Trophoblast cell (in vitro differentiated cells and primary cell): ENCODE measurements around the gene SND1.

Source experiments
- DNase-seq, 2 donors: peaks; one replicate each; pipeline ENCODE4 v3.0.0-alpha.2; 2016
- H2AFZ ChIP-seq: 2 replicates; pipeline ENCODE4 v1.6.1; 2013; ENCODE audit warnings: low read length, moderate library complexity, mild to moderate bottlenecking; ENCODE audit not compliant: insufficient read depth, poor library complexity
- H2AK5ac ChIP-seq: 2 replicates; pipeline ENCODE4 v1.6.1; 2013; ENCODE audit warnings: mild to moderate bottlenecking, low read length
- H2BK120ac ChIP-seq: 2 replicates; pipeline ENCODE4 v1.6.1; 2013; ENCODE audit warnings: low read length, mild to moderate bottlenecking, moderate library complexity; ENCODE audit not compliant: insufficient read depth, poor library complexity
- H2BK12ac ChIP-seq: 2 replicates; pipeline ENCODE4 v1.6.1; 2013; ENCODE audit warnings: mild to moderate bottlenecking, low read length, moderate library complexity
- H2BK5ac ChIP-seq: 2 replicates; pipeline ENCODE4 v1.6.1; 2013; ENCODE audit warnings: low read length, low read depth, moderate library complexity, mild to moderate bottlenecking; ENCODE audit not compliant: poor library complexity
- H3K14ac ChIP-seq: 2 replicates; pipeline ENCODE4 v1.6.1; 2013; ENCODE audit warnings: mild to moderate bottlenecking, low read length
- H3K18ac ChIP-seq: 2 replicates; pipeline ENCODE4 v1.6.1; 2013; ENCODE audit warnings: mild to moderate bottlenecking, low read length
- H3K23ac ChIP-seq: 2 replicates; pipeline ENCODE4 v1.6.1; 2013; ENCODE audit warnings: low read length
- H3K27ac ChIP-seq: 2 replicates; pipeline ENCODE4 v1.5.1; 2013; ENCODE audit warnings: low read depth, mild to moderate bottlenecking, inconsistent platforms, low read length, moderate library complexity
- H3K27me3 ChIP-seq: 2 replicates; pipeline ENCODE4 v1.6.1; 2013; ENCODE audit warnings: inconsistent platforms, mild to moderate bottlenecking, low read length, moderate library complexity; ENCODE audit not compliant: insufficient read depth
- H3K36me3 ChIP-seq, 2 experiments: 1 replicate in 1 of 2; 2 replicates in 1 of 2; pipeline ENCODE4 v1.6.1; 2013; ENCODE audit warnings: low read length in 2 of 2, mild to moderate bottlenecking in 2 of 2, moderate library complexity in 1 of 2; ENCODE audit not compliant: insufficient read depth in 2 of 2, control insufficient read depth in 1 of 2
- H3K4ac ChIP-seq: 2 replicates; pipeline ENCODE4 v1.6.1; 2013; ENCODE audit warnings: low read depth, mild to moderate bottlenecking, low read length, moderate library complexity
- H3K4me1 ChIP-seq, 2 experiments: 1 replicate in 1 of 2; 2 replicates in 1 of 2; pipeline ENCODE4 v1.6.1; 2013; ENCODE audit warnings: low read length in 2 of 2, mild to moderate bottlenecking in 2 of 2, moderate library complexity in 1 of 2; ENCODE audit not compliant: insufficient read depth in 2 of 2, control insufficient read depth in 1 of 2
- H3K4me2 ChIP-seq: 2 replicates; pipeline ENCODE4 v1.6.1; 2013; ENCODE audit warnings: inconsistent platforms, mild to moderate bottlenecking, low read length, moderate library complexity
- H3K4me3 ChIP-seq: 2 replicates; pipeline ENCODE4 v1.5.1; 2013; ENCODE audit warnings: mild to moderate bottlenecking, low read depth, low read length, inconsistent platforms
- H3K79me1 ChIP-seq: one replicate; pipeline ENCODE4 v1.6.1; 2013; ENCODE audit warnings: low read length
- H3K79me2 ChIP-seq: 2 replicates; pipeline ENCODE4 v1.6.1; 2013; ENCODE audit warnings: low read length, mild to moderate bottlenecking; ENCODE audit not compliant: control insufficient read depth, insufficient read depth, poor library complexity
- H3K9ac ChIP-seq: 2 replicates; pipeline ENCODE4 v1.6.1; 2013; ENCODE audit warnings: mild to moderate bottlenecking, low read length
- H3K9me3 ChIP-seq: 2 replicates; pipeline ENCODE4 v1.6.1; 2013; ENCODE audit warnings: low read depth, mild to moderate bottlenecking, control low read depth, inconsistent platforms, low read length; ENCODE audit not compliant: insufficient read depth
- H4K12ac ChIP-seq: 2 replicates; pipeline ENCODE4 v1.6.1; 2013; ENCODE audit warnings: low read depth, mild to moderate bottlenecking, low read length, moderate library complexity
- H4K8ac ChIP-seq: 2 replicates; pipeline ENCODE4 v1.6.1; 2013; ENCODE audit warnings: low read depth, mild to moderate bottlenecking, low read length, moderate library complexity
- H4K91ac ChIP-seq: one replicate; pipeline ENCODE4 v1.6.1; 2013; ENCODE audit warnings: low read depth, mild to moderate bottlenecking, low read length, moderate library complexity
- WGBS: extraction: QIAGEN DNeasy Blood & Tissue Kit; methylation state at CpG from one replicate; pipeline ENCODE4 v1.1.7; 2013; ENCODE audit warnings: missing lambda C conversion rate; ENCODE audit not compliant: insufficient read length, insufficient coverage; ENCODE audit errors: extremely low coverage; 5-methylcytosine and 5-hydroxymethylcytosine counted together

The SND1 gene

DNA sequence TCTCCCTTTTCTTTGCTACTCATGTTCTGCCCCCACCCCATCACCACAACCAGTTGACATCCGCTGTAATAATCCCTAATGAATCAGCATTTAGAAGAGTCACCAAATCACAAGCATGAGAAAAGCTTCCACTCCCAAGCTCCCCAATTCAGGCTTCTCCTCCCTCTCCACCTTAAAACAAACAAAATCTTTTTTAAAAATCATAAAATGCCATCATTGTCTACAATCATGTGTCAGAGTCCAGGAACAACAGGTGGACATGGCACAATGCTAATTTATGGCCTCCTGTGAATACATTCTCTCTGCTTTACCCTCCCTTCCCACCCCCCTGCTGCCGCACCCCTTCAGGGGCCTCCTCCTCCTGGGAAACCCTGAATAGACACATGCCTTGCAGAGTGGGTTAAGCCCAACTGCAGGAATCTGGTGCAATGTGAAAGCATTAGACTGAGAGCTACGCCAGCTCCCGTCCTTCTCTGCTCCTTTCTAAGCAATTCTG, 375.5 kb downstream of the SND1 start:
- Histone ChIP-seq H3K14ac (no peak overlapping the region), H2BK12ac (no peak overlapping the region), H3K4ac (no peak overlapping the region), H3K27ac (no peak overlapping the region), H3K9ac (no peak overlapping the region), H3K79me2 (no peaks in the 10 kb centered on the region), H2BK120ac (no peak overlapping the region), H3K18ac (no peak overlapping the region), H3K79me1 (no peaks in the 10 kb centered on the region), H4K8ac (no peak overlapping the region), H2AK5ac (no peak overlapping the region), H2BK5ac (no peak overlapping the region), H3K23ac (no peak overlapping the region), H3K9me3 (peaks cover 6% of the 10 kb centered on the region), H4K91ac (no peak overlapping the region), H3K27me3 (peaks cover 3% of the 10 kb centered on the region), H2AFZ (no peak overlapping the region), H4K12ac (no peak overlapping the region), H3K36me3 (peaks cover 6 to 17% of the 10 kb centered on the region in 2 experiments), H3K4me1 (peaks cover 14 to 16% of the 10 kb centered on the region in 2 experiments), H3K4me3 (no peak overlapping the region), H3K4me2 (no peak overlapping the region)
- no peak for DNase-seq
- no CpG with 5 or more reads among the region's 4 CpGs for WGBS

DNA sequence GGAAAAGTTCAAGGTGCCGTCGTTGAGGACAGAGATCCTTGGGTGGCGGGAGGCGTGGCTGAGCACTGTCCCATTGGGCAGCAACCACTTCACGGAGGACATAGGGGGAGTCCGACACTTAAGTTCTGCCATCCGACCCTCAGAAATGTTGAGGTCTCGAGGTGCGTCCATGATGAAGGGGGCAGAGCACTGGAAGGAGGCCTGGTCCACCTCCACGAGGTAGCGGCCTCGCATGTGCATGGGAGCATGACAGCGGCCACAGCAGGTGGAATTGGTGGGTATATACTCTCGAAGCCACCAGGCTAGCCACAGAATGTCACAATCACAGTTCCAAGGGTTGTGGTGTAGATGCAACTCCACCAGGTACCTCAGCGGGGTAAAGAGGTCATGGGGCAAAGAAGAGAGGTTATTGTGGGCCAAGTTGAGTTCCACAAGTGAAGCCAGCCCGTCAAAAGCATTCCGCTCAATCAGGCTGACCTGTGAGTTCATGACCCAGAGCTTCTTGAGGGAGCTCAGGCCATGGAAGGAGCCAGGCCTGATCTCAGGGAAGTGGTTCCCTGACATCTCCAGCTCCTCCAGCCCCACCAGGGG, 377.5 kb downstream of the SND1 start:
- H3K9ac ChIP-seq = no peak overlapping the region
- H3K27ac ChIP-seq = no peak overlapping the region
- H3K9me3 ChIP-seq = peaks cover 6% of the 10 kb centered on the region
- H4K91ac ChIP-seq = no peak overlapping the region
- no peak overlapping the region for H4K8ac ChIP-seq
- no peak overlapping the region for H3K4ac ChIP-seq
- no peaks in the 10 kb centered on the region for H3K79me1 ChIP-seq
- H3K18ac ChIP-seq = no peak overlapping the region
- H3K27me3 ChIP-seq = peaks cover 8% of the 10 kb centered on the region
- H4K12ac ChIP-seq = no peak overlapping the region
- H2AK5ac ChIP-seq = no peak overlapping the region
- H2BK5ac ChIP-seq = no peak overlapping the region
- H3K4me2 ChIP-seq = no peak overlapping the region
- peaks cover 9 to 16% of the 10 kb centered on the region in 2 experiments for H3K4me1 ChIP-seq
- peaks cover 9 to 16% of the 10 kb centered on the region in 2 experiments for H3K36me3 ChIP-seq
- no CpG with 5 or more reads among the region's 17 CpGs for WGBS
- H3K79me2 ChIP-seq = no peaks in the 10 kb centered on the region
- H2AFZ ChIP-seq = no peak overlapping the region
- no peak overlapping the region for H2BK120ac ChIP-seq
- H2BK12ac ChIP-seq = no peak overlapping the region
- H3K14ac ChIP-seq = no peak overlapping the region
- H3K23ac ChIP-seq = no peak overlapping the region
- DNase-seq = no peak
- peak overlapping the region; percentile 19 for H3K4me3 ChIP-seq

DNA sequence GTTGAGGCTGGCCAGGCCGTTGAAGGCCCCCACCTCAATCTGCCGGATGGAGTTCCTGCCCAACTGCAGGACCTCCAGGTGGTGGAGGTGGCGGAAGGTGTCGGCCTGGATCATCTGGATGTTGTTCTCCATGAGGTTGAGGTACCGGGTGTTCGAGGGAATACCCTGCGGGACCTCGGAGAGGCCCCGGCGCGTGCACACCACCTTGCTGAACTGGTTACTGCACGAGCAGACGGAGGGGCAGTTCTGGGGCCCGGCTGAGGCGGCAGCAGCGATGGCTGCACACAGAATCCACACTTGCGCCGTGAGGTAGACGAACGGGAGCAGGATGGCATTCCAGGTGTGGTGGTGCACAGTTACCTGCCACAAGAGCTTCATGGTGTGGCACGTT, 378.3 kb downstream of the SND1 start:
- peak overlapping the region; percentile 58 for H3K23ac ChIP-seq
- peak overlapping the region; percentile 37 for H3K9ac ChIP-seq
- H3K4me1 ChIP-seq = peaks cover 9 to 16% of the 10 kb centered on the region in 2 experiments
- no peak overlapping the region for H2AK5ac ChIP-seq
- H4K12ac ChIP-seq = no peak overlapping the region
- H3K4ac ChIP-seq = no peak overlapping the region
- no peak overlapping the region for H4K8ac ChIP-seq
- H2BK12ac ChIP-seq = no peak overlapping the region
- H3K4me2 ChIP-seq = peak overlapping the region; percentile 97
- no peak overlapping the region for H2BK5ac ChIP-seq
- H2AFZ ChIP-seq = no peak overlapping the region
- no peaks in the 10 kb centered on the region for H3K79me2 ChIP-seq
- H3K27ac ChIP-seq = no peak overlapping the region
- H3K79me1 ChIP-seq = no peaks in the 10 kb centered on the region
- H3K9me3 ChIP-seq = peaks cover 6% of the 10 kb centered on the region
- no peak overlapping the region for H4K91ac ChIP-seq
- H3K14ac ChIP-seq = no peak overlapping the region
- WGBS = no CpG with 5 or more reads among the region's 21 CpGs
- DNase-seq = no peak
- H3K36me3 ChIP-seq = peaks cover 11 to 16% of the 10 kb centered on the region in 2 experiments
- H3K27me3 ChIP-seq = peaks cover 8% of the 10 kb centered on the region
- no peak overlapping the region for H2BK120ac ChIP-seq
- H3K18ac ChIP-seq = no peak overlapping the region
- peak overlapping the region; percentile 51 for H3K4me3 ChIP-seq

DNA sequence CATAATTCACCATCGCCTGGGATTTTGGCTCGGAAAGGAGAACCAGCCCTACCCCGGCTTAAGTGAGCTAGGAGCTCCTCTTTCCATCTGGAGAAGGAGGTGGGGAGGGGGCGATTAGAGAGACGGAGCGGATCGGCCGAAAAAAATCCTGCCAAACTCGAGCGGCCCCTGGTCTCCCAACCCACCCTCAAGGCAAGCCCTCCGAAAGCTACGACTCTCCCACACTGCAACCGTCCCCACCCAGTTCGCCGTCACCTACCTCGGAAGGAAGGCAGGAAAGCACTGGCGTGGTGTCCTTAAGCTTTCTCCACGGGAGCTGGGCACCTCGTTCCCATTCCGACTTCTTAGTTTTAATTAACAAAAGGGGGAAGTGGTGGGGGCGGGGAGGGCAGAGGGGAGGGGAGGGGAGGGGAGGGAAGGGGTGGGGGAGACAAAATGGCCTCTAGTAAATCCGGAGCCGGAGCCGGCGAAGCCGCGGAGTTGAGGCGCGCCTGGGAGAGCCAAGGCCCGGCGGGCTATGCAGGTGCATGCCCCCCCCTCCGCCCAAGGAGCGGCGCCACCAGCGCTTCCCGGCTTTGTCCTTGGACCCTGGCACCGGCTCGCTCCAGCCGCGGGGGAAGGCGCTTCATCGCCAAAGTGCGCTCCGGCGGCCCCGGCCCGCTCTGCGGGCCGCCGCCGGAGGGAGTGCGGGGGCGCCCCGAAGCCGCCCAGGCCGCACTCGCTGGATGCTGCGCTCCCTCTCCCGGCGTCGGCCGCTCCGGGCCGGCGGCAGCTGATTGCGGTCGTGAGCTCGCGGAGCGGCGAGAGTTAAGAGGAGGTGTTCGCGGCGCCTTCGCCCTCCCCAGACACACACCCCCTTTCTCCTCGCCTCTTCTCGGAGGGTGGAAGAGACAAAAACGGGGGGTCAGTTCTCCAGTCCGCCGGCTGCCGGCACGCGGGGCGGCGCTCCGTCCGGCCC, 378.9 kb downstream of the SND1 start, which contains the start of gene LRRC4:
Gene LRRC4 (minus strand): TSS at position 784 of the 958 bp plus-strand sequence. CDS start 797 bp downstream, outside the sequence.
- no peak within 1 kb of the TSS for H2BK12ac ChIP-seq
- H4K12ac ChIP-seq = peak within 1 kb of the TSS; percentile 16
- H3K4me2 ChIP-seq = peak within 1 kb of the TSS; percentile 97
- H3K4ac ChIP-seq = no peak within 1 kb of the TSS
- no peaks in the 10 kb centered on the region for H3K79me2 ChIP-seq
- H2AK5ac ChIP-seq = no peak within 1 kb of the TSS
- no peak within 1 kb of the TSS for H2BK5ac ChIP-seq
- H2BK120ac ChIP-seq = no peak within 1 kb of the TSS
- no peak within 1 kb of the TSS for H3K18ac ChIP-seq
- H3K4me1 ChIP-seq = peaks cover 9 to 14% of the 10 kb centered on the region in 2 experiments
- H3K27me3 ChIP-seq = peaks cover 8% of the 10 kb centered on the region
- H3K36me3 ChIP-seq = peaks cover 11 to 14% of the 10 kb centered on the region in 2 experiments
- H3K4me3 ChIP-seq = peak within 1 kb of the TSS; percentile 76
- no peak within 1 kb of the TSS for H4K8ac ChIP-seq
- WGBS = no CpG with 5 or more reads among the region's 87 CpGs
- DNase-seq = no peak
- H3K9me3 ChIP-seq = peaks cover 6% of the 10 kb centered on the region
- H3K23ac ChIP-seq = peak within 1 kb of the TSS; percentile 58
- H3K27ac ChIP-seq = no peak within 1 kb of the TSS
- H2AFZ ChIP-seq = no peak within 1 kb of the TSS
- peak within 1 kb of the TSS; percentile 44 for H3K9ac ChIP-seq
- peak within 1 kb of the TSS; percentile 39 for H4K91ac ChIP-seq
- H3K14ac ChIP-seq = no peak within 1 kb of the TSS
- H3K79me1 ChIP-seq = no peaks in the 10 kb centered on the region
